Measurements from ENCODE around the gene TTC39B.

GRCh38 chr9:15203581-15203980, 103.4 kb downstream of the TTC39B start:
- TF ChIP-seq GATA2 (IDR thresholded peaks at IDR 0.05; ENCODE audit: low read depth, low read length): no peak
- TF ChIP-seq GATA3 (IDR thresholded peaks at IDR 0.05; ENCODE audit: low read depth, low read length): no peak

All from SH-SY5Y (cell line).